ENCODE data around the gene UVRAG.

UVRAG gene

DNA sequence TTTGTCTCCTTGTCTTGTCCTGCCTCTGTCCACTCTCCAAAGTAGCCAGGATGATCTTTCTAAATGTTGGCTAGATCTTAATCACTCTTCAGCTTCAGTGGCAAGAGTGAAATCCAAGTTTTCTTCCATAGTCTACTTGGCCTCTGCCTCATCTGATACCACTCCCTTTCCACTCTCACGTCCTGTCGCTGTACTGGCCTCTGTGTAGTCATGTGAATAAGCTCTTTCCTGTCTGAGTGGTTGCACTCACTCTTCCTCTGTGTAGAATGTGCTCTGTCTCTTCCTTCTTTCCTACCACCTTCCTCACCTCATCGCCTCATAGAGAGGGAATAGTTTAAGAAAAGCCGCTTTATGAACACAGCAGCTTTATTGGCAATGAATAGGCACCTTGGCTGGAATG, 304.8 kb downstream of the UVRAG start:
- Histone ChIP-seq H3K27me3 (replicated peaks; ENCODE audit: control insufficient read depth, insufficient read depth, low read length) (no peaks in the 10 kb centered on the region), H3K36me3 (ENCODE audit: control insufficient read depth, insufficient read depth, low read length) (peaks cover 2% of the 10 kb centered on the region), H3K4me3 (replicated peaks; ENCODE audit: low read depth, low read length) (no peak overlapping the region)
- no peak for DNase-seq (ENCODE audit: extremely low read depth, insufficient read length)
- TF ChIP-seq CTCF (IDR thresholded peaks at IDR 0.05; ENCODE audit: insufficient read depth, low read length, poor library complexity, severe bottlenecking): no peak

- H3K4me3 ChIP-seq (replicated peaks; ENCODE audit: low read depth, low read length): no peak overlapping the region
- H3K27me3 ChIP-seq (replicated peaks; ENCODE audit: control insufficient read depth, insufficient read depth, low read length): no peaks in the 10 kb centered on the region
- TF ChIP-seq CTCF (IDR thresholded peaks at IDR 0.05; ENCODE audit: insufficient read depth, low read length, poor library complexity, severe bottlenecking): no peak
- DNase-seq (ENCODE audit: extremely low read depth, insufficient read length): no peak
- peaks cover 2% of the 10 kb centered on the region for H3K36me3 ChIP-seq (ENCODE audit: control insufficient read depth, insufficient read depth, low read length)
Observed at GRCh38 chr11:76120513-76121101, 305.6 kb downstream of the UVRAG start.

GRCh38 chr11:76123248-76123647, 308.2 kb downstream of the UVRAG start:
- H3K4me3 ChIP-seq (replicated peaks; ENCODE audit: low read depth, low read length): no peak overlapping the region
- H3K27me3 ChIP-seq (replicated peaks; ENCODE audit: control insufficient read depth, insufficient read depth, low read length): no peaks in the 10 kb centered on the region
- TF ChIP-seq CTCF (IDR thresholded peaks at IDR 0.05; ENCODE audit: insufficient read depth, low read length, poor library complexity, severe bottlenecking): no peak
- no peaks in the 10 kb centered on the region; the same call in 1 of the 2 replicates for H3K36me3 ChIP-seq (ENCODE audit: control insufficient read depth, insufficient read depth, low read length)
- DNase-seq (ENCODE audit: extremely low read depth, insufficient read length): no peak

DNA sequence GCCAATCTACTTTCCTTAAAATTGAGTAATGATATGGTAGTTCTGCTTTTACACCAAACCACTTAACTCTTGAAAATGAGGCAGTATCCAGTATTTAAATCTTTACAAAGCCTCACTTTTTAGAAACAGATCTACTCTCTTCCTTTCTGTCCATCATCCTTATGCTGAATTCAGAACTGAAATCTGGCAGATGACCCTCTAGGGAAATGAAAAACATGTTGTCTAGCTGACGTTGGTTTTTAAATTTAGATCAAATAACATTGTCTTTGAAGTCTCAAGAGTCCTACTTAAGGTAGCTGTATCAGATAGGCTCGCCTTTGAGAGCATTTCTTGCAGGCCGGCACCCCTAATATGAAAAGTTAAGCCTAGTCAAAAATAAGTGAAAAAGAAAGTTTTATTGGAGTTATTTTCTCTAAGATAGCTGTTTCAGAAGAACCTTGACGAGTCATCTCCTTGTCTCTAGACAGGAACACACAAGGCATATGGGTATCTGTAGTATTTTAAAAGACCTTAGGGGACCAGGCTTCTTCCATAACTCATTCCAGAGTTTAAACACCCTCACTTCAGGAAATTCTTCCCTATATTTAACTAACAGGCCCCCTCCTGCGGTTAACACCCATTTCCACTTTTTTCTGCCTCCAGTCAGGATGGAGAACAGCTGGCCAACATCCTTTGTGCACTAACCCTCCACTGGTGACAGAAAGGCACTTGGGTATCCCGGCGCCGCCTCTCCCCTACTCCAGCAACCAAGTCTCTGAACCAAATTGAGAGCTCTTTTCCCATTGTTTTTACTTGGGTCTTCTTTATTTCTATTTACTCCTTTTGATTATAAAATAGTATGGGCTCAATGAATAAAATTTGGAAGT, 310.1 kb downstream of the UVRAG start:
- no peak for TF ChIP-seq CTCF (IDR thresholded peaks at IDR 0.05; ENCODE audit: insufficient read depth, low read length, poor library complexity, severe bottlenecking)
- Histone ChIP-seq H3K4me3 (replicated peaks; ENCODE audit: low read depth, low read length) (no peak overlapping the region), H3K27me3 (replicated peaks; ENCODE audit: control insufficient read depth, insufficient read depth, low read length) (no peaks in the 10 kb centered on the region), H3K36me3 (ENCODE audit: control insufficient read depth, insufficient read depth, low read length) (no peaks in the 10 kb centered on the region; the same call in 1 of the 2 replicates)
- peak; percentile 22 for DNase-seq (ENCODE audit: extremely low read depth, insufficient read length)

DNA sequence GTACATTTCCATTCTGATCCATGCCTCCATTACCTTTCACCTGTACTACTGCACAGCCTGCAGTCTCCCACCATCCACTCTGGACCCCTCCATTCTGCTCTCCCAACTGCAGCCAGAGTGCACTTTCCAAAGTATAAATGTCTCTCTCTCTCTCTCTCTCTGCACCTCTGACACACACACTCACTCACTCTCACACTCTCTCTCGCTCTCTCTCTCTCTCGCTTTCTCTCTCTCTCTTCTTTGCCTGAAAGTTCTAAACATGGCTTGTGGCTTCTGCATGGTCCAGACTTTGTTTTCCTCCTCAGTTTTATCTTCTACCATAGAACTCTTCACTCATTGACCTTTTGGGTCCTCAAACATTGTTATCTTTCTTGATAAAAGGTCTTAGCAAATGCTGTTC, 314.7 kb downstream of the UVRAG start:
- H3K36me3 ChIP-seq (ENCODE audit: control insufficient read depth, insufficient read depth, low read length): peaks cover 2% of the 10 kb centered on the region; the same call in 1 of the 2 replicates
- DNase-seq (ENCODE audit: extremely low read depth, insufficient read length): no peak
- no peak overlapping the region for H3K4me3 ChIP-seq (replicated peaks; ENCODE audit: low read depth, low read length)
- TF ChIP-seq CTCF (IDR thresholded peaks at IDR 0.05; ENCODE audit: insufficient read depth, low read length, poor library complexity, severe bottlenecking): no peak
- no peaks in the 10 kb centered on the region for H3K27me3 ChIP-seq (replicated peaks; ENCODE audit: control insufficient read depth, insufficient read depth, low read length)
